HTERT RPE-1 (cell line): ENCODE data around the gene CFAP68.
"Not testable (repeated sequence)": the region's sequence is repeated elsewhere in the genome, so short reads cannot be mapped to it uniquely, and the experiment has no call there.

Experiments
- in situ Hi-C: fragments of 300-500 bp; cut with MboI; formaldehyde crosslinking; loops from 4 replicates; pipeline ENCODE4 v1.14.3; 2020; ENCODE audit warnings: low sequenced_read_pairs

Gene CFAP68

GRCh38 chr11:111917312-111917711, 38.0 kb downstream of the CFAP68 start:
- in situ Hi-C loops = no loop called here

GRCh38 chr11:111917788-111918187, 38.4 kb downstream of the CFAP68 start:
- in situ Hi-C loops = no loop called here

GRCh38 chr11:111918390-111919256, 39.3 kb downstream of the CFAP68 start, which contains the start of gene C11orf52:
Gene C11orf52 (plus strand): TSS chr11:111918913. CDS start chr11:111918973, 60 bp downstream.
- in situ Hi-C loops = no loop called here

- in situ Hi-C loops = no loop called here
Observed at GRCh38 chr11:111920908-111921307, 41.6 kb downstream of the CFAP68 start.

- in situ Hi-C loops = no loop called here
Observed at GRCh38 chr11:111921541-111922230, 42.3 kb downstream of the CFAP68 start.

GRCh38 chr11:111922803-111923202, 43.5 kb downstream of the CFAP68 start:
- in situ Hi-C loops = no loop called here

GRCh38 chr11:111923351-111923788, 44.0 kb downstream of the CFAP68 start:
- in situ Hi-C loops = no loop called here

GRCh38 chr11:111923951-111924350, 44.6 kb downstream of the CFAP68 start:
- in situ Hi-C loops = no loop called here

GRCh38 chr11:111925953-111926352, 46.6 kb downstream of the CFAP68 start:
- in situ Hi-C loops = no loop called here

GRCh38 chr11:111926505-111927391, 47.4 kb downstream of the CFAP68 start:
- in situ Hi-C loops = no loop called here

- in situ Hi-C loops = no loop called here
Observed at GRCh38 chr11:111930472-111930871, 51.1 kb downstream of the CFAP68 start.

GRCh38 chr11:111932611-111932950, 53.2 kb downstream of the CFAP68 start:
- in situ Hi-C loops = no loop called here

- in situ Hi-C loops = not testable (repeated sequence)
Observed at GRCh38 chr11:111933176-111933575, 53.8 kb downstream of the CFAP68 start.

GRCh38 chr11:111933872-111934271, 54.5 kb downstream of the CFAP68 start:
- in situ Hi-C loops = no loop called here

GRCh38 chr11:111934306-111934705, 55.0 kb downstream of the CFAP68 start:
- in situ Hi-C loops = no loop called here
